GM08714 (cell line): Measurements from ENCODE around the gene FARSB.

Source experiments
- H3K4me3 ChIP-seq: fragments of 200-500 bp; sonication (Bioruptor generic); 2 replicates; pipeline ENCODE4 v1.5.1; 2014; ENCODE audit warnings: mild to moderate bottlenecking, low read length, inconsistent platforms
- ZNF274 ChIP-seq: IDR thresholded peaks from 2 replicates; pipeline ENCODE4 v1.6.1; 2012; ENCODE audit warnings: mild to moderate bottlenecking, low read depth, low read length

The FARSB gene

GRCh38 chr2:222523783-222524544 is 131.9 kb downstream of the FARSB start:
- no peak for TF ChIP-seq ZNF274
- no peak overlapping the region for H3K4me3 ChIP-seq

GRCh38 chr2:222522082-222522481 is 133.8 kb downstream of the FARSB start:
- H3K4me3 ChIP-seq, result no peak overlapping the region

GRCh38 chr2:222521099-222521498 is 134.8 kb downstream of the FARSB start:
- TF ChIP-seq ZNF274, result no peak
- H3K4me3 ChIP-seq, result no peak overlapping the region

More at GRCh38 chr2:222522082-222522481, 133.8 kb downstream of the FARSB start:
- TF ChIP-seq ZNF274, result no peak
